Globus pallidus (tissue), 1 donor: ENCODE measurements around the gene ZNF782.
A peak's percentile ranks its signal among the peaks of the same experiment; 100 is the strongest.
"Not testable (repeated sequence)": the region's sequence is repeated elsewhere in the genome, so short reads cannot be mapped to it uniquely, and the experiment has no call there.

Experiments
- DNase-seq: peaks from one replicate; pipeline ENCODE4 v3.0.0-alpha.2; 2015; ENCODE audit warnings: low spot score

ZNF782 gene

DNA sequence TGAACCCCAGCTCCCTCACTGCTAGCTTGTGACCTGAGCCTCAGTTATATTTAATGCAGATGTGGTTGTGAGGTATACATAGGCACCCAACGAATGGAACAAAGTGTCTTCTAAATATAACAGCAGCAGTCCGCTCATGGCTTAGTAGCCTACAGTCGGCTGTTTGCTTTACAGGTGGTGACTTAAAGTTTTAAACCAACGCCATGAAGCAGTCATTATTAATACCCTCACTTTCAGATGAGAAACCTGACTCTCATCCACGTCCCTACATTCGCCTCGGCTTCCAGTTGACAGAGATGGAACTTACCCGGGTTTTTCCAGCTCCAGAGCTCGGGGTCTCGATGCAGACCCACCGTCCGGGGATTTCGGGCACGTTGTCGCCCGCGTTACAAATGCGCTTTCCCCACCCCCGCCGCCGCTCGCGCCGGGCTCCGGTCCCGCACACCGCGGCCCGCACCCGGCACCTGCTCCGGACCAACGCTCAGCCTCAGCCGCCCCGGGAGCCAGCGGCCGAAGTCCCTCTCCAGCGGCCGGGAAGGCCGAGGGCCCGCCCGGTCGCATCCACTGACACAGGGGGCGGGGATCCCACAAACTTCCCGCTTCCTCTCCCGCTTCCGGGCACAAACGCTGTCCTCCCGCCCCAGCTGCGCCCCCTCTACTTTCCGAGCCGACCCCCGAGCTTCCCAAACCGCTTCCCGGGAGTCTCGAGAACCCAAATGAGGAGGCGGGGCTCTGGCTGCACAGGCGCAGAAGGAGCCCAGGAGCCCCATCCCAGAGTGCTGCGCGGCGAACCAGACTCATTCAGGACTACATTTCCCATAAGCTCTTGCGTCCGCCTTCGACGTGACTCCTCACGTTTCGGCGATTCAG, at the start of gene ZNF782:
Gene ZNF782 (minus strand): TSS at position 734 of the 870 bp plus-strand sequence. CDS start 2,553 bp downstream, outside the sequence.
- peak; percentile 93 for DNase-seq

DNA sequence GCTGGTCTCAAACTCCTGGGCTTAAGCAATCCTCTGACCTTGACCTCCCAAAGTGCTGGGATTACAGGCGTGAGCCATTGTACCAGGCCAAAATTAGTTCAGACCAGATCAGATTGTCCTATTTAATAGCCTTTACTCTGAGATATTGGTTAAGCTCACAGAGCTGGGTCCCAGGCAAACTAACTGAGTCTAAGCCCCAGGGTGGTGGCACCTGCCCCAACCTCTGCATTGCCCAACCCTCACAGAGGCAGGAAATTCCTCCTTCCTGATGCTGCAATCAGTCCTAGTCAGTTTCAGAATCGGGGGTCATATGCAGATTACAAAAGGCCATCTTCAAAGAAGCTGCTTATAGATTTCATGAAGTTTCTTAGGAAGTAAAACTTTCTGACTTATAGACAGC, 45.7 kb upstream of the ZNF782 start:
- DNase-seq = not testable (repeated sequence)

DNA sequence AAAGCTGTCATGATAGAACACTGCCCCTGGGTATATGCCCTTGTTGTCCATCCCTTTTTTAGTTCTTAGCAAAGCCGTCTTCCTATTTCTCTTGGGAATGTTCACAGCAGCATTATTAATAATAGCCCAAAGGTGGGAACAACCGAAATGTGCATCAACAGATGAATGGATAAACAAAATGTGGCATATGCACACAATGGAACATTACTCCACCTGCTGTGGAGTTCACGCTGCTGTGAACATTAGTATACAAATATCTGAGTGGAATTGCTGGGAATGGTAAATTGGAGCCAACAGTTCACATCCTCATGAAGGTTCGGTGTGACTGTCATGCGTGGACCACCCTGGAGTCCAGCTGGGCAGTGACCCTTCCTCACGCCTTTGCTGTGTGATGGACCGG, 37.8 kb upstream of the ZNF782 start:
- DNase-seq = no peak

DNA sequence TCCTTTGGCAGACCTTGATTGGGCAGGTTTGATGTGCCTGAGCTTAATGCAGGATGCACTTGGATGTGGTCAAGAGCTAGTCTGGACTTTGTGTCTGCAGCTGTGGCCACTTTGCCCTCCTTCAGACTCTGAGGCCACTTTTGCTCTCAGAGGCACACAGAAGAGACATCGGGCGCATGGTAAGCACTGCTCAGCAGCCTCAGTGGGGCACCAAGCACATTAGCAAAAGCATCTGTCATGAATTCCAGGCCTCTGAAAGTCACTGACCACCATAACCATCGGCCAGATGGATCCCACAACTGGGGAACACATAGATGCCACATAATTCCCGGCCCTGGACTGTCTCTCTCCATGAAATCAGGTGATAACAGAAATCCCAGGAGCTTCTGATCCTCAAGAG, 34.3 kb upstream of the ZNF782 start:
- no peak for DNase-seq

DNA sequence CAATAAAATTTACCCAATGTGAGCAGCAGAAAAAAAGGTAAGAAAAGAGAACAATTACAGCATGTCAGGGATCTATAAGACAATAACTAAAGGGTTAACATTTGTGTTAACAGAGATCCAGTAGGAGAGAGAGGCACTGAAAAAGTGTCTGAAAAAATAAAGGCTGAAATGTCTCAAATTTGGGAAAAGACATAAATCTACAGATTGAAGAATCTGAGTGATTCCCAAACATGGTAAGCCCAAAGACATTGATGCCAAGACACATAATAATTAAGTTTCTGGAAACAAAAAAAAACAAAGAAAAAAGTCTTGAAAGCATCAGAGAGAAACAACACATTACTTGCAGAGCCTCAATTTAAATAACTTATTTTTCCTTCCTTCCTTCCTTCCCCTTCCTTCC, 31.1 kb upstream of the ZNF782 start:
- no peak for DNase-seq

DNA sequence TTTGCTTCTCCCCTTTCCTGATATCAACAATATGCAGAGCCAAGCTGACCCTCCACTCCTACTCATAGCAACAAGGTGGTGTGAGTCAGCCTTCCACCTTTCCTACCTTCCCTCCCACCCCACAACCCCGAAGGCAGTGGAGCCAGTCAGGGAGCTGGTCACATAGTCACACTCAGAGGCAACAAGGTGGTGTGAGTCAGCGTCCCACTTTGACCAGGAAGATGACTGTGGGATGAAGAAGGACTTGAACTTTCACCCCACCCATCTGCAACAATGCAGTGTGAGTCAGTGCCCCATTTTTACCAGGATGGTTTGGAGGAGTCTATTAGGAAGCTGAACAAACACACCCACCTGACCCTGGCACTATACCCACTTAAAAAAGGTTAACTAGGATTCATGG, 30.1 kb upstream of the ZNF782 start:
- DNase-seq = no peak

DNA sequence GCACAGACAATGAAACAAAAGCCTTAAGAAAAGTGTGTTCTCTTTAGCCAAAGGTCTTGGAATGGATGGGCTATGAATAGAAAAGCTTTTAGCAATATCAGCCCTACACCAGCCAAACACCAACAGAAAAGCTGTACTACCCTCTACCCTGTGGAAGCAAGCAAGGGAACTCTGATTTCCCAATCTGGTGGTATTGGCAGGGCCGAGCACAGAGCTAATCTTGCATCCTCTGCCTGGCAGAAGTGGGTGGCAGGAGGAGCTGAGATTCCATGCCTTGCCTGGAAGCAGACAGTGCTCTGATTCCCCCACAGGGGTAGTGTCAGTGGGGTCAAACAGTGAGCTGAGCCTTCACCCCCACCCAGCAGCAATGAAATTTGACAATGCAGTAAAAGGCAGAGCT, 29.6 kb upstream of the ZNF782 start:
- no peak for DNase-seq

DNA sequence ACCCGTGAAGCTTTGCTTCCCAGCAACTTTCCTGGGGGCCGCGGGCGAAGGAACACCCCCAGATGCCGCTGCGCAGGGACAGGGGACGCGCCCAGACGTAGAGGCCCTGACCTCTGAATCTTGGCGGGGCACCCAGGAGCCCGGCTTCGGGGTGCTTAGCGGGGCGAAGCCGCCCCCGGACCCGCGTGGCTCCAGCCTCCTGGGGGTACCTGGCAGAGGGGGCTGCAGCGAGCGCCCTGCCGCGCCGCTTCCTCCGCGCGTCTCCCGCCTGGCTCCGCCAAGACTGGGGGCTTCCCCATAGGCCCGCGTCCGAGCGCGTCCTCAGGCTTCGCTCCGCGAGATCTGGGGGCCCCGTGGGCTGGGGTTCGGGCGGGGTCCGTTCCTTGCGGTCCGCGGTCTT, 23.0 kb upstream of the ZNF782 start:
- no peak for DNase-seq

DNA sequence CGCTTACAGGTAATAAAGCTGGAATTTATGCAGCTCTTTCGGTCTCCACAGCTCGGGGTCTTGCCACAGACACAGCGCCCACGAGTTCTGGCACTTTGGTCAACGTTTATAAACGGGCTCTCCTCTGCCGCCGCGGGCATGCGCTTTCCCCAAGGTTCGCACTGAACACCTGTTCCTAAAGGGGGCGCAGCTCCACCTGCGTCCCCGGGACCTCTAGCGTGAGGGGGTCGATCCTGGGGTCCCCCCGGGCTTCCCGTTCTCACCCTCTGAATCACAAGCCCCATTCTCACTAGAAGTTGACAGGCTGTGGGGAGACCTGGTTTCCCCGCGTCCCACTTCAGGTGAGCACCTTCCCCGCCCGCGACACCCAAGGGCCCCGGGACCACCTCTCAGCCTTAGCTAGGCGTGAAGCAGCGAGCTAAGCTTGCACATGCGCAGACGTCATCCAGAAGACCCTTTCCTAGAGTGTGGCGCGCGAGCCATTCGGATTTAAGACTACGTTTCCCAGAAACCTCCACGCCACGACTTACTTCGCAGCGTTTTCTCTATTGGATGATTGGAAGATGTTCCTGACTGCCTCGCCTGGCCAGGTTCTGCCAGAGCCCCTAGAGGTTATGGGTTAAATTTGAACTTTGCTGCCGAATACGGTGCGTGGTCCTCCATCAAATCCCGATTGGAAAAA, 21.3 kb upstream of the ZNF782 start:
- peak; percentile 48 for DNase-seq

DNA sequence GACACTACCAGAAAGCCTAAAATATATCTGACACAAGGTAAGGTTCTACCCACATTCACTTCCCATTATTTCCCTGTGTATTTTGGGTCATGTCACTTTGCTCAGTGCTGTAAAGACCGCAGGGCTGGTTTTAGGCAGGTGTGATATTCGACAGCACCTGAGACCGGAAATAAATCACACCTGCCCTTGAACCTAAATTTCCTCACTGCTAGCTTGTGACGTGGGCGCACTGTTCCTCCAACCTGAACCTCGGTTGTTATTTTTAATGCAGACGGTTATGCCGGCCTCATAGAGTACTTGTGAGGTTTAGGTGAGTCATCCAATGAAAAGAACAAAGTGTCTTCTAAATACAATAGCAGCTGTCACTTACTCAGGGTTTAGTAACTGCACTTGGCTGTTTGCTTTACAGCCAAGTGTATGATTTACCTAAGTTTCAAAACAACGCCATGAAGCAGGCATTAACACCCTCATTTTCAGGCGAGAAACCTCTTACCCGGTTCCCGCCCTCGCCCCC, 20.7 kb upstream of the ZNF782 start:
- DNase-seq = no peak

DNA sequence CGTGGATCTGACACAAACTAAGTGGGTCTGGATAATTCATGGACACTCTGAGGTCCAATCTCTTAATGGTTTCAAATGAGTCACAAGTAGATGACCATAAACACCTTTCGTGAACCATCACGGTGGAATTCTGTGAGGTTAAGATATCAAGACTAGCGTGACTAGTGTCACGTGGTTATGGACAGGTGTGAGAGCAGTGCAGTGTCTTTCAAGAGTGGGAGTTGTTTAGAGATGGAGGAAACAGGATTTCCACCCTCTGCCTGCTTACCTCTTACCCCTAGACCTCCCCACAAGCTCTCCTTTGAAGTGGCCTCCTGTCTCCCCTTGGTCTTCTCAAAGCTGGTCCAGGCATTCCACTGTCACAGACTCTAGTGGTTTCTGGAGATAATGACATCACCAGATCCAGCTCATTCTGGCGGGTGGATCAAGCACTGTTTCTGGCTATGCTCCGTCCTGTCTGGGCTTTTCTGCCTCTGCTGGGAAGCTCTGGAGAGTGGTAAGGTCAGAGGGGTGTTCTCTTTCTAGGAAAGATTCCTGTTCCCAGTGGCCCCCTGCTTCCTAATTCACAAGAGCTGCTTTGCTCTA, 20.0 kb upstream of the ZNF782 start:
- DNase-seq = no peak

DNA sequence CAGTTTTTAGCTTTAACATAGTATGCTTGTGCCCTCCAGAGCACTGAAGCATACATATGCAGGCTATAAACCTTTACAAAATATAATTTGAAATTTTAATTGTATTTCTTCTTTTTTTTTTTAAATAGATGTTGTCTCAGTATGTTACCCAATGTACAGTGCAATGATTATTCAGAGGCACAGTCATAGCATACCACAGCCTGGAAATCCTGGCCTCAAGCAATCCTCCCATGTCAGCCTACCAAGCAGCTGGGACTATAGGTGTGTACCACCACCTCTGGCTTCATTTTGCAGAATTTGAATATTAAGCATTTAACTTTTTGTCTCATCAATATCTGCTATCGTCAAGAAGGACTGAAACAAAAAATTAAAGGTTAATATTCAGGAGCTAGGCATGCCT, 16.9 kb upstream of the ZNF782 start:
- DNase-seq = no peak

DNA sequence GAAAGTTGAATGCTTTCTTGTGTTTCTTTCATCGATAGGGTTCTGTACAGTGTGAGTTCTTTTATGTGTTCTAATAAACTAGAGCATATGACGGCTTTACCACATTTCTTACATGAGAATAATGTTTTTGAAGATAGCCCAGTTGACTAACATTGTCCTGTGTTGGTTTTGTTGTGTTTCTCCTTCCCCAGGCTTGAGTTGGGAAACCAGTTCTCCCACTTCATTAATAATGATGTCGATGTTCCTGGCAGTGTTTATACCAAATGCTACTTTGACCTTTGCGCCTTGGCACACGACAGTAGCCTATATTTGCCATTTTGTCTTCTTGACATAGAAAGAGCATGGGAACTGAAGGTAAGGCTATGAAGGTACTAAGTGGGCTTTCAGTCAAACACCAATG, 14.4 kb upstream of the ZNF782 start:
- no peak for DNase-seq

DNA sequence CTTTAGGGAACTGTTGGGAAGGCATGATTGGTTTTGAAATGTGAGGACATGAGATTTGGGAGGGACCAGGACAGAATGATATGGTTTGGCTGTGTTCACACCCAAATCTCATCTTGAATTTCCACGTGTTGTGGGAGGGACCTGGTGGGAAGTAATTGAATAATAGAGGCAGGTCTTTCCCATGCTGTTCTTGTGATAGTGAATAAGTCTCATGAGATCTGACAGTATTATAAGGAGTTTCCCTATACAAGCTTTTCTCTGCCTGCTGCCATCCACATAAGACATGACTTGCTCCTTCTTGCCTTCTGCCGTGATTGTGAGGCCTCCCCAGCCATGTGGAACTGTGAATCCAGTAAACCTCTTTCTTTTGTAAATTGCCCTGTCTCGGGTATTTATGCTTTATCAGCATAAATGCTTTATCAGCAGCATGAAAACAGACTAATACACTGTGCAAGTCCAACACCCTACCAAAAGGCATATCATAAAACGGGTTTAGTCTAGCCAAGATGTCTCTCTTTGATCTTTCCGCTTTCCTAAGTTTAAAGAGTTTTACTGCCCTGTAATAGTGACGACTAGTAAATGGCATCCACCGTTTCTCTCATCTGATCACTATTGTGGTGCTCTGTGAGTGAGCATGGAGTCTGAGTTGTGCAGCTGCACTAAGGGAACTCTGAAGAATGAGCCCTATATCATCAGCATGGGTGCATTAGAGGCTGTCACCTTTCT, 12.9 kb upstream of the ZNF782 start:
- DNase-seq = no peak

DNA sequence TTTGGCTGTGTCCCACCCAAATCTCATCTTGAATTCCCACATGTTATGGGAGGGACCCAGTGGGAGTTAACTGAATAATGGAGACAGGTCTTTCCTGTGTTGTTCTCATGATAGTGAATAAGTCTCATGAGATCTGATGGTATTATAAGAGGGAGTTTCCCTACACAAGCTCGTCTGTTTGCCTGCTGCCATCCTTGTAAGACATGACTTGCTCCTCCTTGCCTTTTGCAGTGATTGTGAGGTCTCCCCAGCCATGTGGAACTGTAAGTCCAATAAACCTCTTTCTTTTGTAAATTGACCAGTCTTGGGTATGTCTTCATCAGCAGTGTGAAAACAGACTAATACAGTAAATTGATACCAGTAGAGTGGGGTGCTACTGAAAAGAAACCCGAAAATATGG, 10.9 kb upstream of the ZNF782 start:
- DNase-seq = not testable (repeated sequence)

DNA sequence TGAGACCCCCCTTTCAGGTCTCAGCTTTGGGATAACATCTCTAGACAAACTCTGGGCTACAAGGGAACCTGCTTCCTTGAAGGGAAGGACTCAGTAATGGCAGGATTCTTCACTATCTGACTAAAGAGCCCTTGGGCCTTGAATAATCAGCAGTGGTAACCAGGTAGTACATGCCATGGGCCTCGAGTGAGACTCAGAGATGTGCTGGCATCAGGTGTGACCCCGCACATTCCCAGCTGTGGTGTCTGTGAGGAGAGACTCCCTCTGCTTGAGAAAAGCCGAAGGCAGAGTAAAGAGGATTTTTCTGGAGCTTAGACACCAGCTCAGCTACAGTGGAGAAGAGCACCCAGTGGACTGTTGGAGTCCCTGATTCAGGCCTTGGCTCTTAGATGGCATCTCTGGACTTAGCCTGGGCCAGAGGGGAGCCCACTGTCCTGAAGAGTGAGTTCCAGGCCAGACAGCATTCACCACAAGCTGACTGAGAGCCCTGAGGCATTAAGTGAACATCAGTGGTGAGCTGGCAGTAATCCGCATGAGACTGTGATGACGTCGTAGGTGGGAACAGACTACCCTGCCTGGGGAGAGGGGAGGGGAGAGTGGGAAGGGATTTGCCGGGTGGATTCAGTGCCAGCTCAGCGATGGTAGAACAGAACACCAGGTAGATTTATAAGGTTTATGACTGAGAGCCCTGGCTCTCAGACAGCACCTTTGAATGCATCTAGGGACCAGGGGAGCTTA, 5.3 kb upstream of the ZNF782 start:
- no peak for DNase-seq

DNA sequence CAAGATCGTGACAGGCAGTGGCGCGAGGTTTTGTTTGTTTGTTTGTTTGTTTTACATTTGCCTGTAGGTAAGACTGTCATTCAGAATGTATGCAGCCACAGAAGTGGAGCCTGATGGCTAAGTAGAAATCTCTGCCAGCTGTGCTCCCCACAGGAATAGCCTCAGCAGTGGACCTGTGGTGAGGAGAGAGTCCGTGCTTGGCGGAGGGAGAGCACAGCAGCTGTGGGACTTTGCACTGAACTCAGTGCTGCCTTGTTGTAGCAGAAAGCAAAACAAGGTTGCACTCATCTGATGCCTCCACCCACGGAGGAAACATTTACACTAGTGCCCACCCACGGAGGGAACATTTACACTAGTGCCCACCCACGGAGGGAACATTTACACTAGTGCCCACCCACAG, 4.4 kb upstream of the ZNF782 start:
- no peak for DNase-seq

DNA sequence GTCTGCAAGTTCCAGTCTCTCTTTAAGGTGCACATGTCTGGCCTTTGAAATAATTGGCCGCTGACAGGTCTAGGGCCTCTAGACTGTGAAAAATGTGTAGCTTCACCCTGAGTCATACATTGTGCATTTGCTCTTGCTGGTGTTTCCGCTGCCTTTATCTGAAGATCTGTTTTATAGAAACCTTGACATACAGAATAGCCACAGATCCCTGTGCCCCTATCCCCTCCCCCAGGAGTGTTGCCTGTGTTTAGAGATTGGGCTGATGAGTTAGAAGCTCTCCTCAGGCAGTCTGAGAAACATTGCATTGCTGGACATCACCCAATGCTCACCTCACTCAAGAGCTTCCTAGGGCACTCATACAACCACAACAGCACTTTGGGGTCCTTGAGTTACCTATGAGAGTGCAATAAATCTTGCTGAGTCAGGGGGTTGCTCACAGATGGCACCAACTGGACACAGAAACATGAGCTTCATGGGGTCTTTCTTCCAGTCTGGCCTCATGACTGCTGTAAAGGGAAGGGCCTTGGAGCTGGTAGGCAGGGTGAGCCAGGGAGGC, 3.8 kb upstream of the ZNF782 start:
- DNase-seq = no peak

DNA sequence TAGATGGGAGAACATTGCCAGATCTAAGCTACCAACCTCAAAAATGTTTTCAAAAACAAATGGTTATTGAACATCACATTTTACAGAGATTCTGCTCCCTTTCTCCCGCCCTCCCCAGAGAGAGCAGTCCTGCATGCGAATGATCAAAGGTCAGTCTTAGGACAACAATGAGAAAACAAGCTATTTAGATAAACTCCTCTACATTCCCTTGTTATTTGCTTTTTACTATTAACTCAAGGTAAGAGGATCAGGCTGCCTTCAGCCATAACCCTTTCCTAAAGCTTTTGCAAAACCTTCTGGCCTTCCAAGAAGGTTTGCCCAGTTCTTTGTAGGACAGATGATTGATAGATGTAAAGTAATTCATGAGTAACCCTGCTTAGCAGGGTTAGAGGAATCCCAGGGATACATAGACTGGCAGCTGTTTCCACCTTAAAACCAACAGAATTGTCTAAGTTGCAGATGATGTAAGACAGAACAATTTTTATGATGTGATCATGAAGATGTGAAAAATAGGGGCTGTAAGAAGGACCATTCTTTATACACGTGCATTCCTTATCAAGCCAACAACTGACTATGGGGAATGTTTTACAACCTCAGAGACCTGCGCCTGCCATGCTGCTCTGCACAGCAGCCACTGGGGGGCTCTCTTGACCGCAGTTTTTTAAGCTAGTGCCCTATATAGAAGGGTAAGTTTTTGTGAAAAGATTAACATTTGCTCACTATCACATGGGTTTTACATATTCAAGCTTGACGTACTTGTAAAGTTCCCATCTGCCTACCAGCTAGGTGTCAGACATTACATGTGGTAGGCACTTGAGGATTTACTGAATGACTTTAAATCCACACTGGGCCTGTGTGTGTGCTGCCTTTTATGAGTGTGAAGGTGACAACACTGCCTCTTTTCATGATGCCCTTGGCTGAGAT, 2.3 kb upstream of the ZNF782 start:
- DNase-seq = peak; percentile 80

DNA sequence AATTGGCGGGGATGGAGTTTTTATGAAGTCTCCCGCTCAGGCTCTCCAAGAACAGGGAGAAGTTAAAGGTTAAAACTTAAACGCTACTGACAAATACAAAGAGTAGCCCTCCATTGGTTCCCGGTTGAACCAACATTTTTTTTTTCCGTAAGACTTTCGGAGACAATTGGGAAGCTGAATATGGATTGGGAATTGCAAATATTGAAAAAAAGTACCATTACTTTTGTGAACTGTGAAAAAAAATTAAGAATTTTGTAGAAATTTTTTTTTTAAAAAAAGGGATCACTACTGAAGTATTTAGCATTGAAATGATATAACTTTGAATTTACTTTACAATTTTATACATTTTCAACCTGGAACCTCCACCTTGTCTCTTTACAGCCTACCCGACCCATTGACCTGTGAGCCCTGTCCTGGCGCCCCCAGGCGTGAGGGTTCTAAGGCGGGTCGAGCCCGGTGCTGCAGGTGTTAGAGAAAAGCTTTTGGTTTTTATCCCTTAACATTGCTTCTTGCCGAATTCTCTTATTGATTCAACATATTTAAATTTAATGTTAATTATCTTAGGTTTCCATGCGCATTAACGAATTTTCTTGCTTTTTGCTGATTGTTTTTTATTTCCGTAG, 448 bp upstream of the ZNF782 start:
- DNase-seq = no peak
